Keratinocyte (primary cell): ENCODE results near the gene VTI1A. TPM values are rescaled to one million over a fixed set of nuclear protein-coding genes. Genes with fewer than 3 reads are reported as not detected.

Source experiments
- DNase-seq: peaks from one replicate; pipeline ENCODE4 v3.0.0-alpha.2; 2011; ENCODE audit warnings: low read depth, missing footprints, low spot score
- FAIRE-seq: peaks from 2 replicates; lab custom pipeline; 2011; peaks lifted over from hg19 to GRCh38; lab: Jason Lieb, UNC
- H2AFZ ChIP-seq: 2 replicates; pipeline ENCODE4 v1.6.0; 2012; ENCODE audit warnings: low read length, control low read depth, inconsistent platforms; ENCODE audit not compliant: control insufficient read depth
- H3K27ac ChIP-seq: 2 replicates; pipeline ENCODE4 v1.5.1; 2011; ENCODE audit warnings: low read length; ENCODE audit not compliant: control insufficient read depth, insufficient read depth
- H3K27me3 ChIP-seq: 3 replicates; pipeline ENCODE4 v1.6.0; 2011; ENCODE audit warnings: low read length; ENCODE audit not compliant: control insufficient read depth, insufficient read depth; ENCODE audit errors: extremely low read depth
- H3K36me3 ChIP-seq, 2 experiments: 2 replicates in 1 of 2; 3 replicates in 1 of 2; pipeline ENCODE4 v1.5.1; 2011; ENCODE audit warnings: low read length in 2 of 2, mild to moderate bottlenecking in 1 of 2; ENCODE audit not compliant: control insufficient read depth in 2 of 2, insufficient read depth in 2 of 2; ENCODE audit errors: extremely low read depth in 1 of 2
- H3K4me1 ChIP-seq: 3 replicates; pipeline ENCODE4 v1.5.1; 2011; ENCODE audit warnings: low read length; ENCODE audit not compliant: control insufficient read depth, insufficient read depth; ENCODE audit errors: extremely low read depth
- H3K4me2 ChIP-seq: 3 replicates; pipeline ENCODE4 v1.6.0; 2011; ENCODE audit warnings: low read depth, low read length; ENCODE audit not compliant: control insufficient read depth, insufficient read depth; ENCODE audit errors: extremely low read depth
- H3K4me3 ChIP-seq, 3 experiments: fragments of 200-600 bp in 1 of 3; sonication (generic) in 1 of 3; 2 replicates in 2 of 3; 3 replicates in 1 of 3; pipeline ENCODE4 v1.5.1; 2011 to 2016; ENCODE audit warnings: low read length in 3 of 3, mild to moderate bottlenecking in 3 of 3, control low read depth in 2 of 3, inconsistent platforms in 1 of 3, low read depth in 1 of 3, mixed read lengths in 1 of 3, mixed run types in 1 of 3, moderate library complexity in 1 of 3; ENCODE audit not compliant: control insufficient read depth in 2 of 3, insufficient read depth in 2 of 3; ENCODE audit errors: extremely low read depth in 1 of 3
- H3K79me2 ChIP-seq: 2 replicates; pipeline ENCODE4 v1.6.0; 2012; ENCODE audit warnings: low read length; ENCODE audit not compliant: control insufficient read depth, insufficient read depth
- H3K9ac ChIP-seq: 3 replicates; pipeline ENCODE4 v1.6.0; 2011; ENCODE audit warnings: low read length; ENCODE audit not compliant: control insufficient read depth, insufficient read depth; ENCODE audit errors: extremely low read depth
- H3K9me1 ChIP-seq: 3 replicates; pipeline ENCODE4 v1.6.0; 2011; ENCODE audit warnings: low read length; ENCODE audit not compliant: control insufficient read depth, insufficient read depth; ENCODE audit errors: extremely low read depth
- H3K9me3 ChIP-seq: 2 replicates; pipeline ENCODE4 v1.5.1; 2012; ENCODE audit warnings: low read depth, low read length; ENCODE audit not compliant: control insufficient read depth
- H4K20me1 ChIP-seq: 3 replicates; pipeline ENCODE4 v1.6.0; 2011; ENCODE audit warnings: low read length; ENCODE audit not compliant: control insufficient read depth, insufficient read depth; ENCODE audit errors: extremely low read depth
- CTCF ChIP-seq, 3 experiments: IDR thresholded peaks in 1 of 3; conservative IDR thresholded peaks in 1 of 3; optimal IDR thresholded peaks in 1 of 3; 2 replicates in 2 of 3; 3 replicates in 1 of 3; pipeline versions ENCODE3 to v1.5.1; 2011; ENCODE audit warnings: low read length in 3 of 3, mild to moderate bottlenecking in 3 of 3, moderate library complexity in 2 of 3, control low read depth in 1 of 3, inconsistent platforms in 1 of 3; ENCODE audit not compliant: insufficient read depth in 2 of 3; ENCODE audit errors: extremely low read depth in 1 of 3
- EZH2 ChIP-seq: IDR thresholded peaks from one replicate; pipeline ENCODE4 v1.6.1; 2012; ENCODE audit warnings: inconsistent platforms, mild to moderate bottlenecking, low read length, moderate library complexity
- dilution Hi-C: fragments of 300-500 bp; cut with MboI; formaldehyde crosslinking; loops from one replicate; pipeline ENCODE4 v1.7.0; 2020; ENCODE audit warnings: low sequenced_read_pairs; ENCODE audit not compliant: extremely low pct_ligation_motif_present
- polyA plus RNA-seq, 5 experiments: library from polyadenylated mRNA; depleted of rRNA in 3 of 5; stranded (reverse) in 3 of 5; stranded (forward) in 1 of 5; unstranded in 1 of 5; fragments of >200 nt; gene quantifications; 1 replicate in 1 of 5; 2 replicates in 3 of 5; 3 replicates in 1 of 5; pipeline versions ENCODE4 v1.2.1 to v1.2.3, GENCODE V29; 2011 to 2012; ENCODE audit warnings: missing spikeins in 2 of 5, low read depth in 1 of 5, low replicate concordance in 1 of 5

Gene VTI1A
- polyA plus RNA-seq, 1 donor (not counting 4 experiments of a cell fraction or from before 2014, with no cell fraction given): 18.5 TPM

- H3K4me3 ChIP-seq: no peak overlapping the region
- no peaks in the 10 kb centered on the region for H3K79me2 ChIP-seq
- dilution Hi-C loops: no loop called here
- no peaks in the 10 kb centered on the region for H3K9me1 ChIP-seq
- DNase-seq: no peak
- no peaks in the 10 kb centered on the region for H3K27me3 ChIP-seq
- no peak for TF ChIP-seq EZH2
- TF ChIP-seq CTCF (optimal IDR thresholded peaks at IDR 0.05 in 1 of 3, IDR thresholded peaks at IDR 0.05 in 1 of 3, conservative IDR thresholded peaks at IDR 0.05 in 1 of 3; ENCODE audit: extremely low read depth in 1 of 3, insufficient read depth in 2 of 3, low read length in 3 of 3): no peak
- no peak overlapping the region for H3K4me2 ChIP-seq
- no peak overlapping the region for H3K27ac ChIP-seq
- no peak overlapping the region for H3K9ac ChIP-seq
- no peaks in the 10 kb centered on the region for H3K9me3 ChIP-seq
- no peak for FAIRE-seq
- no peak overlapping the region for H2AFZ ChIP-seq
- H3K36me3 ChIP-seq: no peaks in the 10 kb centered on the region
- peaks cover 6% of the 10 kb centered on the region for H3K4me1 ChIP-seq
- H4K20me1 ChIP-seq: no peaks in the 10 kb centered on the region
Measured at GRCh38 chr10:112723876-112724275, 276.9 kb downstream of the VTI1A start.

GRCh38 chr10:112724404-112724991 is 277.5 kb downstream of the VTI1A start:
- TF ChIP-seq CTCF (optimal IDR thresholded peaks at IDR 0.05 in 1 of 3, IDR thresholded peaks at IDR 0.05 in 1 of 3, conservative IDR thresholded peaks at IDR 0.05 in 1 of 3; ENCODE audit: extremely low read depth in 1 of 3, insufficient read depth in 2 of 3, low read length in 3 of 3): no peak
- no peak for TF ChIP-seq EZH2
- Histone ChIP-seq H3K27me3 (no peaks in the 10 kb centered on the region), H4K20me1 (no peaks in the 10 kb centered on the region), H3K79me2 (no peaks in the 10 kb centered on the region), H2AFZ (no peak overlapping the region), H3K9me1 (no peaks in the 10 kb centered on the region), H3K27ac (no peak overlapping the region), H3K4me2 (no peak overlapping the region), H3K4me1 (peaks cover 6% of the 10 kb centered on the region), H3K9ac (no peak overlapping the region), H3K36me3 (no peaks in the 10 kb centered on the region), H3K4me3 (no peak overlapping the region), H3K9me3 (no peaks in the 10 kb centered on the region)
- dilution Hi-C loops: no loop called here
- FAIRE-seq: no peak
- DNase-seq: no peak
